CD14-positive monocyte (primary cell): ENCODE data around the gene ARMCX4. TPM values are rescaled to one million over a fixed set of nuclear protein-coding genes. Genes with fewer than 3 reads are reported as not detected.
A peak's percentile ranks its signal among the peaks of the same experiment; 100 is the strongest.

Experiments
- DNase-seq, 3 donors: peaks; one replicate each; pipeline ENCODE4 v3.0.0-alpha.2; 2011 to 2022
- H2AFZ ChIP-seq: 2 replicates; pipeline ENCODE4 v1.6.0; 2012; ENCODE audit warnings: mild to moderate bottlenecking, low read depth, low read length, inconsistent platforms; ENCODE audit not compliant: insufficient read depth, poor library complexity, severe bottlenecking
- H3K27ac ChIP-seq, 2 donors: 1 replicate in 1 of 2; 2 replicates in 1 of 2; pipeline ENCODE4 v1.5.1; 2012 to 2013; ENCODE audit warnings: low read length in 2 of 2, control low read depth in 1 of 2, inconsistent platforms in 1 of 2, low read depth in 1 of 2, mild to moderate bottlenecking in 1 of 2
- H3K27me3 ChIP-seq, 2 donors: one replicate each; pipeline versions ENCODE4 v1.6.0 to v1.6.1; 2011 to 2013; ENCODE audit warnings: low read length in 2 of 2; ENCODE audit not compliant: control insufficient read depth in 2 of 2, insufficient read depth in 2 of 2
- H3K36me3 ChIP-seq, 2 donors: replicated peaks in 1 of 2; 1 replicate in 1 of 2; 2 replicates in 1 of 2; pipeline versions ENCODE4 v1.5.1 to v1.6.1; 2012 to 2013; ENCODE audit warnings: low read length in 2 of 2, control low read depth in 1 of 2, inconsistent platforms in 1 of 2, mild to moderate bottlenecking in 1 of 2; ENCODE audit not compliant: insufficient read depth in 2 of 2, control insufficient read depth in 1 of 2
- H3K4me1 ChIP-seq, 2 donors: 1 replicate in 1 of 2; 2 replicates in 1 of 2; pipeline versions ENCODE4 v1.5.1 to v1.6.1; 2012 to 2013; ENCODE audit warnings: low read length in 2 of 2, control low read depth in 1 of 2, inconsistent platforms in 1 of 2, mild to moderate bottlenecking in 1 of 2, moderate library complexity in 1 of 2; ENCODE audit not compliant: insufficient read depth in 2 of 2, control insufficient read depth in 1 of 2
- H3K4me2 ChIP-seq: replicated peaks from 2 replicates; pipeline ENCODE3; 2012; ENCODE audit warnings: low read length, moderate library complexity, mild to moderate bottlenecking; ENCODE audit not compliant: poor library complexity, severe bottlenecking; ENCODE audit errors: extremely low read depth
- H3K4me3 ChIP-seq, 3 experiments: fragments of 200-600 bp in 1 of 3; sonication (generic) in 1 of 3; replicated peaks in 1 of 3; 1 replicate in 2 of 3; 2 replicates in 1 of 3; pipeline ENCODE4 v1.5.1; 2011 to 2013; ENCODE audit warnings: low read length in 3 of 3, mild to moderate bottlenecking in 3 of 3, control low read depth in 2 of 3, low read depth in 2 of 3, inconsistent platforms in 1 of 3, moderate library complexity in 1 of 3
- H3K79me2 ChIP-seq: 2 replicates; pipeline ENCODE4 v1.6.0; 2012; ENCODE audit warnings: mild to moderate bottlenecking, control low read depth, inconsistent platforms, low read length, moderate library complexity; ENCODE audit not compliant: insufficient read depth
- H3K9ac ChIP-seq: 2 replicates; pipeline ENCODE4 v1.6.0; 2017; ENCODE audit warnings: low read length, mild to moderate bottlenecking; ENCODE audit not compliant: insufficient read depth, poor library complexity, severe bottlenecking
- H3K9me3 ChIP-seq, 2 donors: replicated peaks in 1 of 2; 1 replicate in 1 of 2; 2 replicates in 1 of 2; pipeline versions ENCODE4 v1.5.1 to v1.6.1; 2012 to 2013; ENCODE audit warnings: low read length in 2 of 2, control low read depth in 1 of 2; ENCODE audit not compliant: control insufficient read depth in 1 of 2, insufficient read depth in 1 of 2
- H4K20me1 ChIP-seq: 2 replicates; pipeline ENCODE4 v1.6.0; 2012; ENCODE audit warnings: mild to moderate bottlenecking, low read length, control low read depth, moderate library complexity; ENCODE audit not compliant: insufficient read depth
- H3K27ac Mint-ChIP-seq, 7 donors: one replicate each; pipeline ENCODE4 v1.8.0; 2020; ENCODE audit warnings: mild to moderate bottlenecking in 7 of 7, mixed read lengths in 7 of 7, moderate library complexity in 6 of 7, inconsistent platforms in 2 of 7
- H3K27me3 Mint-ChIP-seq, 3 donors: one replicate each; pipeline ENCODE4 v1.8.0; 2021 to 2022; ENCODE audit warnings: low read depth in 3 of 3, mild to moderate bottlenecking in 3 of 3, mixed read lengths in 3 of 3, moderate library complexity in 3 of 3, inconsistent platforms in 1 of 3
- H3K36me3 Mint-ChIP-seq, 2 donors: one replicate each; pipeline ENCODE4 v1.8.0; 2020; ENCODE audit warnings: mixed read lengths in 2 of 2, inconsistent platforms in 1 of 2, mild to moderate bottlenecking in 1 of 2
- H3K4me1 Mint-ChIP-seq: one replicate; pipeline ENCODE4 v1.8.0; 2020; ENCODE audit warnings: mild to moderate bottlenecking, mixed read lengths
- H3K4me3 Mint-ChIP-seq, 2 donors: one replicate each; pipeline ENCODE4 v1.8.0; 2020; ENCODE audit warnings: mild to moderate bottlenecking in 2 of 2, mixed read lengths in 2 of 2, moderate library complexity in 1 of 2
- H3K9me3 Mint-ChIP-seq, 7 donors: one replicate each; pipeline ENCODE4 v1.8.0; 2020 to 2022; ENCODE audit warnings: mixed read lengths in 7 of 7, mild to moderate bottlenecking in 6 of 7, moderate library complexity in 6 of 7, inconsistent platforms in 2 of 7
- CTCF ChIP-seq: fragments of 200-600 bp; IDR thresholded peaks from one replicate; pipeline ENCODE4 v1.8.0; 2022; ENCODE audit warnings: antibody characterized with exemption, mild to moderate bottlenecking
- WGBS: methylation state at CpG from one replicate; pipeline ENCODE4 v1.1.5; 2013; ENCODE audit warnings: missing lambda C conversion rate; ENCODE audit not compliant: insufficient coverage; 5-methylcytosine and 5-hydroxymethylcytosine counted together
- intact Hi-C, 2 donors: fragments of 100-400 bp; cut with micrococcal nuclease; formaldehyde crosslinking; loops; one replicate each; pipeline versions ENCODE4 v1.15.0 to v1.15.1; 2023
- polyA plus RNA-seq, 3 donors: library from polyadenylated mRNA; depleted of rRNA in 1 of 3; unstranded in 2 of 3; stranded (reverse) in 1 of 3; fragments of 300-500 nt in 2 of 3; fragments of >200 nt in 1 of 3; fragmentation: Illumina TruSeq in 2 of 3; gene quantifications; 1 replicate in 2 of 3; 2 replicates in 1 of 3; pipeline ENCODE4 v1.2.3, GENCODE V29; 2012 to 2021

The ARMCX4 gene
- polyA plus RNA-seq, 3 donors, result 0.66 to 4.4 TPM; not detected in 1

- Histone ChIP-seq H3K9me3 (no peaks in the 10 kb centered on the region), H3K79me2 (no peaks in the 10 kb centered on the region), H3K27ac (no peak overlapping the region), H3K27me3 (no peaks in the 10 kb centered on the region), H4K20me1 (no peaks in the 10 kb centered on the region), H2AFZ (no peak overlapping the region), H3K4me1 (no peaks in the 10 kb centered on the region), H3K9ac (no peak overlapping the region), H3K36me3 (peaks cover 0 to 2% of the 10 kb centered on the region in 2 donors), H3K4me2 (no peak overlapping the region), H3K4me3 (no peak overlapping the region)
- Mint-ChIP-seq H3K36me3 (peaks cover 9 to 13% of the 10 kb centered on the region in 2 donors), H3K9me3 (no peaks in the 10 kb centered on the region), H3K27ac (no peak overlapping the region), H3K27me3 (peaks cover 0 to 1% (median 0%) of the 10 kb centered on the region in 3 donors), H3K4me3 (no peak overlapping the region), H3K4me1 (no peaks in the 10 kb centered on the region)
- intact Hi-C loops, result no loop called here
- no peak for TF ChIP-seq CTCF
- no peak for DNase-seq
- no CpG with 5 or more reads among the region's 1 CpG for WGBS
Observed at GRCh38 chrX:101460669-101461068, 24.6 kb upstream of the ARMCX4 start.

GRCh38 chrX:101462892-101463291 lies 22.4 kb upstream of the ARMCX4 start:
- H3K27me3 ChIP-seq, result no peaks in the 10 kb centered on the region
- H3K4me3 Mint-ChIP-seq, result no peak overlapping the region
- WGBS, result 100% methylated on average over 2 of the region's 3 CpGs
- no peak overlapping the region for H3K9ac ChIP-seq
- H3K27ac Mint-ChIP-seq, result peak overlapping the region in 1 of 7 donors; percentile 55
- no peak for TF ChIP-seq CTCF
- no peaks in the 10 kb centered on the region for H3K4me1 Mint-ChIP-seq
- H2AFZ ChIP-seq, result no peak overlapping the region
- H3K36me3 ChIP-seq, result peaks cover 0 to 2% of the 10 kb centered on the region in 2 donors
- peaks cover 6 to 10% of the 10 kb centered on the region in 2 donors for H3K36me3 Mint-ChIP-seq
- intact Hi-C loops, result no loop called here
- no peak overlapping the region for H3K4me3 ChIP-seq
- no peaks in the 10 kb centered on the region for H3K9me3 Mint-ChIP-seq
- no peaks in the 10 kb centered on the region for H3K9me3 ChIP-seq
- no peak for DNase-seq
- no peak overlapping the region for H3K4me2 ChIP-seq
- H3K27ac ChIP-seq, result no peak overlapping the region
- no peaks in the 10 kb centered on the region for H4K20me1 ChIP-seq
- no peaks in the 10 kb centered on the region for H3K4me1 ChIP-seq
- peaks cover 0 to 1% (median 0%) of the 10 kb centered on the region in 3 donors for H3K27me3 Mint-ChIP-seq
- H3K79me2 ChIP-seq, result no peaks in the 10 kb centered on the region
